HG02610 (cell line): ENCODE measurements around the gene EPS8.

ENCODE experiments used
- ATAC-seq: cut with Tn5 transposase; IDR thresholded peaks from one replicate; pipeline ENCODE4 v1.9.1; 2021; ENCODE audit warnings: mild to moderate bottlenecking, moderate library complexity; ENCODE audit not compliant: unreplicated experiment

The EPS8 gene

GRCh38 chr12:15580431-15580830 lies 208.8 kb downstream of the EPS8 start:
- no peak for ATAC-seq

- ATAC-seq, result no peak
Measured at GRCh38 chr12:15575671-15576541, 213.3 kb downstream of the EPS8 start.

GRCh38 chr12:15574353-15574752 lies 214.8 kb downstream of the EPS8 start:
- ATAC-seq, result no peak
